ENCODE results near the gene HSD17B3.

GRCh38 chr9:96232164-96232538 is 69.8 kb downstream of the HSD17B3 start:
- TF ChIP-seq CHD4 (IDR thresholded peaks at IDR 0.05): no peak
- no peak for TF ChIP-seq CTCF (IDR thresholded peaks at IDR 0.05 in 2 of 3, conservative IDR thresholded peaks at IDR 0.05 in 1 of 3; ENCODE audit: control insufficient read depth in 2 of 3, extremely low read depth in 1 of 3, insufficient read depth in 1 of 3, low read depth in 3 of 3, low read length in 3 of 3)
- no peak for TF ChIP-seq RAD21 (IDR thresholded peaks at IDR 0.05; ENCODE audit: insufficient read depth, low read depth, low read length)
- no peak for TF ChIP-seq GABPA (IDR thresholded peaks at IDR 0.05; ENCODE audit: low read depth)
- TF ChIP-seq CEBPZ (IDR thresholded peaks at IDR 0.05; ENCODE audit: low read depth, low read length): no peak
- TF ChIP-seq ETV6 (conservative IDR thresholded peaks at IDR 0.05 in 1 of 2, IDR thresholded peaks at IDR 0.05 in 1 of 2; ENCODE audit: borderline replicate concordance in 1 of 2, low read depth in 1 of 2): no peak
- no peak for TF ChIP-seq POLR2A (IDR thresholded peaks at IDR 0.05; ENCODE audit: low read depth, low read length)
- no peak for TF ChIP-seq ATF2 (IDR thresholded peaks at IDR 0.05; ENCODE audit: low read length)
- no peak for TF ChIP-seq ELK1 (IDR thresholded peaks at IDR 0.05; ENCODE audit: low read depth, low read length)
- TF ChIP-seq NR2F1 (conservative IDR thresholded peaks at IDR 0.05): no peak
- no peak for TF ChIP-seq REST (IDR thresholded peaks at IDR 0.05; ENCODE audit: low read depth, low read length)
